ENCODE results near the gene NCCRP1.

Gene NCCRP1

DNA sequence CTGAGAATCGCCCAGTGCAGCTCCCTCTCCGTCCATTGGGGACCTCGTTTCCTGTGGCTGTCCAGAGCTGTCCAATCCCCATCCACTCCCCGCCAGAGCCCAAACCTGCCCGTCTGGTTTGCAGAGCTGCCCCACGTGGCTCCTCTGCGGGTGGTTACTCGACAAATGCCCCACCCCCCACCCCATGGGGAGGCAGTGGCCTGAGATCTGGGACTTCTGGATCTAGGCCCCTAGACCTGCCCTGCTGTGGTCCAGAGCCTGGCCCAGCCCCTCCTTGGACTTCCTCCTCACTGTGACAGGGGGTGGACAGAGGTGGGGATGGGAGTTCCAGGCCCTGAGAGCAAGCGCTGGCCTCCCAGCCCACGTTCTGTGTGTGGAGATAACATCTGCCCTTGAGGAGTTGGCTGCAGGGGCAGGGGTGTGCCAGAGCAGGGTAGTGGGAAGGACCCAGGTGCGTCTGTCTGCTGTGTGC is 42.1 kb upstream of the NCCRP1 start:
- no peak; the same call in 1 of the 2 replicates for TF ChIP-seq CTCF (IDR thresholded peaks at IDR 0.05)

DNA sequence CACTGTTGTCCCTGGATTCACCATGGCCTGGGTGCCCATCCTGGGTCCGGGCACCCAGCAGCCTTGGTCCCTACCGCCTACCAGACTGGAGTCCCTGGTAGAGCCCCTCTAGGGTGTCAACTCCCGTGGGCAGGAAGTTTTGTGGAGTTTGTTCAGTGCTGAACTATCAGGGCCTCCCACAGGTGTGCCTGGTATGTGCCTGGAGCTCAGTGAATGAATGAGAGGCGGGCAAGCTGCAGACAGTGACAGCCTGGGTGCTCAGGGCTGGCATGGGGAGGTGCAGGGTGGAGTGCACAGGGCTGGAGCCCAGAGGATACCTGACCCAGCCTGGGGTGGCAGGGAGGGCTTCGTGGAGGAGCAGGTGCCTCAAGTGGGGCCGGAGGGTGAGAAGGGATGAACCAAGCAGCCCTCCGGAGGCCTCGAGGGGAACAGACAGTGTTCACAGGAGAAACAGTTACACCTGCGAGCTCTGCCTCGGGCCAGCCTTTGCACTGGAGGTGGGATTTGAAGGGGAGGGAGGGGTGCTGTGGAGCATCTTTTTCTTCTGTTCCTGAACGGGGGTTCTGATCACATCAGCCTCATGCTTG is 41.6 kb upstream of the NCCRP1 start:
- no peak for TF ChIP-seq CTCF (IDR thresholded peaks at IDR 0.05)

DNA sequence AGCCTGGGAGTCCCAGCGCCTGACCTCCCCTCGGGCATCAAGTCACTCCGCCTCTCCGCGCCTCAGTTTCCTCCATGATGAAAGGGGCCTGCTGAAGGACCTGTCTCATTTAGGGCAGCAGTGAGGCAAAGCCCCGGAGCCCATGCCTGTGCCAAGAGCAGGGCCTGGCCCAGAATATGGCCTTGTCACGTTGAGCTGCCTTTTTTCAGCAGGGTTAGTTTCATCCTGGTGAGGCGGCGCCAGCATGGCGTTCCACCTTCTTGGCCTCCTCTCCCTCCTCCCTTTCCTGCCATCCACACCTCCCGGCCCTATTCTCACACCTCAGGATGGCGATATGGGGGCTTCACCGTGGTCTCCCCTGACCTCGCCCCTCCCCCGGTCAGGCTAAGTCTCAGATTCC is 41.0 kb upstream of the NCCRP1 start:
- no peak for TF ChIP-seq CTCF (IDR thresholded peaks at IDR 0.05)

DNA sequence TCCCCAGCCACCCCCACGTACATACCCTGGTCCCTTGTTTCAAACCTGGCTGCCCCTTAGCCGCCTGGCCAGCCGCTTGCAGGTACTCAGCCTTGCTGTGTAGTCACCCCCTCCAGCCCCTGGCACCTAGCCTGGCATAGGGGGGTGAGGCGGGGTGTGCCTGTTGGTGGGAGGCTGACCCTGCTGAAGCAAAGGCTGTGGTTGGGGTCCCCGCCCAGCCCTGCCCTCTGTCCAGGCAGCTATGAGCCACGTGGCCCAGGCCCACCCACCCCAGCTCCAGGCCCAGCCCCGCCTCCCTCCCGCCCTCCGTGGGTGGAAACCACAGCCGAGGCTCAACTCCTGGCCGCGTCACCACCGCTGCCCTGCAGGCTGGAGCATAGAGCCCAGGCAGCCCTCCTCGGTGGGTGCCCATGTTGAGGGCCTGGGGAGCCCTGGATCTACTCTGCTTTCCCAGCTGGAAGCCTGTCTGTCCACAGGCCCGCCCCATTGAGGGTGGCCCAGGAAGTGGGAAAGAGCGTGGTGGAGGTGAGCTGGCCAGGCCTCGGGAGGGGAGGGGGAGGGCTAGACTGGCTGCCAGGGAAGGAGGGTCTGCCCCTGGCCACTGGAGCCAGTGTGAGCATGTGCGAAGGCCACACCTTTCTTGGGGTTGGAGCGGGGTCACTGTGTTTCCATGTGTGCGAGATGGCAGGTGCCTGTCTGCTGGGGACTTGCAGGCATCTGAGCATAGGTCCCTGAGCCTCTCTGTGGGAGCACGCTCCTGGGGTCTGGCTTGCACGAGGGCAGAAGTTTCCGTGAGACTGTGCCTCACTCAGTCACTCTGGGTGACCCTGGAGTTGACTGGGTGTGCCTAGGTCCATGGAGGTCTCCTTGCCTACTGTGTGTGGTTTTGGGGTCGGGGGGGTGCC is 40.2 kb upstream of the NCCRP1 start:
- no peak for TF ChIP-seq CTCF (IDR thresholded peaks at IDR 0.05)

GRCh38 chr19:39157275-39157996 is 39.3 kb upstream of the NCCRP1 start:
- TF ChIP-seq CTCF (IDR thresholded peaks at IDR 0.05), result no peak

GRCh38 chr19:39157997-39158389 is 38.8 kb upstream of the NCCRP1 start:
- TF ChIP-seq CTCF (IDR thresholded peaks at IDR 0.05), result no peak

DNA sequence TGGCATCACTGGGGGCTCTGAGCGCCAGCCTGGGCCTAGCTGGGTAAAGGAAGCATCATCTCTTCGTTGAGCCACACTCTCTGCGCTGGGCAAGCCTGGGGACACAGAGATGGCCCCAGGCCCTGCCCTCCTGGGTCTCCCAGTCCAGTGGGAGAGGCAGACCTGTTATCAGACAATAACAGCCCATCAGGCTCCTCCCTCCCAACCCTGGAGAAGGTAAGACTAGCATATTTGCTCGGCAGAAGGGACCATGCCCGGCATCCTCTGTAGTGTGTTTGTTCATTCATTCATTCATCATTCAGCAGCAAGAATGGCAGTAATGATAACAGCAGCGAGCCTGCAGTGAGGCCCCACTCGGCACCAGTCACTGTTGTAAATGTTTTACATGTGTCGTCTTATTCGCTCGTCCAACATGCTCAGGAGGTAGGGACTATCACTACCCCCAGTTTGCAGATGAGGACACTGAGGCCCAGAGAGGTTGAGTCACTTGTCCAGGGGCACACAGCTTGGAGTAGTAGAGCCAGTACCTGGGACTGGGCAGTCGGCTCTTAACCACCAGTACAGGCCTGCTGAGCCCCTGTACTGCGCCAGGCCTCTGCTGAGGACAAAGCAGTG is 38.0 kb upstream of the NCCRP1 start:
- TF ChIP-seq CTCF (IDR thresholded peaks at IDR 0.05), result no peak
